Globus pallidus (tissue), 1 donor: ENCODE measurements around the gene USP20.

Experiments used
- DNase-seq: peaks from one replicate; pipeline ENCODE4 v3.0.0-alpha.2; 2015; ENCODE audit warnings: low spot score

USP20 gene

DNA sequence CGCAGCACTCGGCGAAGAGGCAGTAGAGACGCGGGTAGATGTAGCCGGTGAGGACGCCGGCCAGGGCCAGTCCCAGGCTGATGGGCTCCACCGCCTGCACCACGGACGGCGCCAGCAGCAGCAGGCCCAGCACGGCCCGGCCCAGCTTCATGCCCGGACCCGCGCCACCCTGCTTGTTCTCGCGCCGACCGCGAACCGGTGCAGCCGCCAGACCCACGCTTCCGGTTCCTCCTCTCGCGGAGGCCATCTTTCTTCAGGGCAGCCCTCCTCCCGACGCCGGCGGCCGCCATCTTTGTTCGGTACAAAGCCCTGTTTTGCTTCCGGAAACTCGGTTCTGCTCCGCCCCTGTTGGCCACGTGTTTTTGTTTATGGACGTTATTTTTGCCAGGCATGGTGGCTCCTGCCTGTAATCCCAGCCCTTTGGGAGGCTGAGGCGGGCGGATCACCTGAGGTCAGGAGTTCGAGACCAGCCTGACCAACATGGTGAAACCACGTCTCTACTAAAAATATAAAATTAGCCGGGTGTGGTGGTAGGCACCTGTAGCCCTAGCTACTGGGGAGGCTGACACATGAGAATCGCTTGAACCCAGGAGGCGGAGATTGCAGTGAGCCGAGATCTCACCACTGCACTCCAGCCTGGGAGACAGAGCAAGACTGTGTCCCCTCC, 11.2 kb upstream of the USP20 start, which contains the start of gene TOR1A:
TSS of gene TOR1A (minus strand) at position 202 of the 667 bp plus-strand sequence. CDS start at position 151, 51 bp downstream.
- peak; percentile 92 for DNase-seq

DNA sequence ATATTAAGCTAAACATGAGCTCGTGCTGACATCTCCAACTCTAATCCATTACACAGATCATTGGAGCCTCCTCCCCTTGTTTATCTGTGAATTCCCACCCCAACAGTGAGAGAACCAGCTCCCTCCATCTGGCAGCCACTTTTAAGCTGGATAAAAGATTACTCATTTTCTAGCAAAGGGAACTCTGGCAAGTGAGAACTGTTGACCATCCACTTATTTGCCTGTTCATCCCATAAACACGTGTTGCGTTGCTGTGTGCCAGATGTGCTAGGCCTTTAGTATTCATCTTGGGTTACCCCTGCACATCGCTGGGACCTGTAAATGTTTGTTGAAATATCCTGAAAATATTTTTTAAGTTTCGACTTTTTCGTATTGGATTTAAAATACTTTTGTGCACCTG, 8.9 kb upstream of the USP20 start:
- no peak for DNase-seq

DNA sequence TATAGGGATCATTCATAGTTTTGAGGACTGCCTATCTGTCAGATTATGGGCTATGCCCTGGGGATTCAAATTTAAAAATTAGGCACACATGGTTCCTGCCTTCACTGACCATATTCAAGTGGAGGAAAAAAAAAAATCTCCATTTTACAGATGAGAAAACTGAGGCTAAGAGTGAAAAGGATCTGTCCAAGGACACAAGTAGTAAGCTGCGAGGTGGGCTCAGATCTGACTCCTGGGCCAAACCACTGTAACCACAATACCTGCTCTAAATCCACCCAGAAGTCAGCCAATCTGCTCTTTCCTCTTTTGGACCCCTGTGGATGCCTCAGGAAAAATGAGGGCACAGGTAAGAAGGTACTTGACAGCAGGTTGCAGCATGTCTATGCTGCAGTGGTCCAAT, 8.5 kb upstream of the USP20 start:
- DNase-seq = no peak

DNA sequence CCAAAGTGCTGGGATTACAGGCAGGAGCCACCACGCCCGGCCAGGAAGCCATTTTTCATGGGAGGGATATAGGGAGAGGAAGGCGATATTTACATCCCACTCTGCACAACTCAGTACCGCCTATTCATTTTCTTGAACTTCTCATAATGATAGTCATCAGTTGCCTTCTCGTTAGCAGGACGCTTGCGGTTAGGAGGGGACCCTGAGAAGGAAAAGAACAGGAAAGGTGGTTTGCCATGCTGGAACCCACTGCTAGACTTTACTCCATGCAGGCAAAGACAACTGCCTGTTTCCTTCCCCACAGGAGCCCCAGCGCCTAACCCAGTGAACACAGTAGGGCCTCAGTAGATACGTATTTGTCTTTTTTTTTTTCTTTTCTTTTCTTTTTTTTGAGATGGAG, 7.2 kb upstream of the USP20 start:
- no peak for DNase-seq

DNA sequence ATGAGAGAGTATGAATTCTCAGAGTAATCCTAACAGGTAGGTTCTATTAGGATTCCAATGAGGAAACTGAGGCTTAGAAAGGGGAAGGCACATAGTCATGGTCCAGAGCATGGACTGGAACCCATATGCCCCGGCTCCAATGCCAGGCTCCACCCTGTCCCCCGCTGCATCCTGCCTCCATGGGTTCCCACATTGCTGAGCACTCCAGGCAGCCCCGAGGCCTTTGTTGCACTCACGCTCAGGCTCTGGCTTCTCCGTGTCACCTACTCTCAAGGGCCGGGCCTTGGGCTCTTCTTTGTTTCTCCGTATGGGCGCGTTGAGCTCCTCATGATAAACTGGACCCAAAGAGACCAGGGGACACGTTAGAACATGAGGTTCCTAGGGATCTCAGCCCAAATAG, 6.3 kb upstream of the USP20 start:
- no peak for DNase-seq

DNA sequence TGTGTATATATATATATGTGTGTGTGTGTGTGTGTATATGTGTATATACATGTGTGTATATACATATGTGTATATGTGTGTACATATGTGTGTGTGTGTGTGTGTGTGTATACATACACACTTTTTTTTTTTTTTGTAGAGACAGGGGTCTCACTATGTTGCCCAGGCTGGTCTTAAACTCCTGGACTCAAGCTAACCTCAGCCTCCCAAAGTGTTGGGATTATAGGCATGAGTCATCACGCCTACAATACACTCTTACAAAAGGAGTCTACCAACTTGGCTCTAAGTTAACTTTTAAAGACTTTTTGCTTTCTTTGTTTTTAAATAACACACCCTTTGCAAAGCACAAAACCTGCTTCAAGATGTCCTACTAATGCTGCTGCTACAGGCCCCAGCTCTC, 2.3 kb upstream of the USP20 start:
- DNase-seq = no peak

DNA sequence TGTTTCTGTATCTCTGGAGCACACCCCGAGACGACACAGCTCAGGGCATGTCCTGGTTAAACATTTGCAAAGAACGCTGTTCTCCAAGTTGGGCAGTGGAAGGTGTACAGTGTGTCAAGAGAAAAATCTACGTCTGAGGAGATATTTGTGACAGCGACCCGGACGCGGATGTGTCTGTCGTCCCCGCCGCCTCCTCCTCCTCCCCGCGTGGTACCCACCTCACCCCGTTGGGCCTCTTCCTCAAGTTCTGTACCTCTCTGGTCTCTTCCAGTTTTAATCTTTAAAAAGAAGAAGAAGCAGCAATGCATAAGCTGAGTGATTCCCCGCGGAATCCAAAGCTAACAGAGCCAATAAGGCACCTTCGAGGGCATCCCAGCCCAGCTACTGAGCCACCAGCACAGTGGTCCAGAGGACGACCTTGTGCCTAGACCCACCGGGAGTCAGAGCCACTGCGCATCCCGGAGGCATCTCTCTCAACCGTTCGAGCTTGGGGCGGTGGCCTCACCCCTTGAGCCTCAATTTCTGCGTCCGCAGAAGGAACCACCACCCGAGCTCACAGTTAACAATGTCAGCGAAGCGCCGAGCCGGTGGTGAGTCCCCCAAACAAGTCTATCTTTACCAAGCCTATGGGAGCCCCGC, 650 bp upstream of the USP20 start:
- DNase-seq = no peak

DNA sequence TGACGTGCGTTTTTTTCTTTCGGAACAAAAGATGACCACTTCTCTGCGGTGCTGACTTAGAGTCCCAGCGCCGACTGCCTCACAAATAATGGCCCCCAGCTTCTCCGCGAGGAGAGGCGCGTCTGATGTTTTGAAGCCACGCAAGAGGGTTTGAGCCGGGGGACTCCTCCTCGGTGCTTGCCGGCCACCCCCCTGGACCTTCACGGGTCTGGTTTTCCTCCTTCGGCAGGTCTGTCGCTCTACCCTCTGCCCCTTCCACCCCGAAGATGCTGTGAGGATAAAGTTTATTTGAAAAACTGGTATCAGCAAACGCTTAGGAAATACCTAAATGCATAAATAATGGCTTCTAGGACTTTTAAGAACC, 584 bp downstream of the USP20 start:
- DNase-seq = no peak

DNA sequence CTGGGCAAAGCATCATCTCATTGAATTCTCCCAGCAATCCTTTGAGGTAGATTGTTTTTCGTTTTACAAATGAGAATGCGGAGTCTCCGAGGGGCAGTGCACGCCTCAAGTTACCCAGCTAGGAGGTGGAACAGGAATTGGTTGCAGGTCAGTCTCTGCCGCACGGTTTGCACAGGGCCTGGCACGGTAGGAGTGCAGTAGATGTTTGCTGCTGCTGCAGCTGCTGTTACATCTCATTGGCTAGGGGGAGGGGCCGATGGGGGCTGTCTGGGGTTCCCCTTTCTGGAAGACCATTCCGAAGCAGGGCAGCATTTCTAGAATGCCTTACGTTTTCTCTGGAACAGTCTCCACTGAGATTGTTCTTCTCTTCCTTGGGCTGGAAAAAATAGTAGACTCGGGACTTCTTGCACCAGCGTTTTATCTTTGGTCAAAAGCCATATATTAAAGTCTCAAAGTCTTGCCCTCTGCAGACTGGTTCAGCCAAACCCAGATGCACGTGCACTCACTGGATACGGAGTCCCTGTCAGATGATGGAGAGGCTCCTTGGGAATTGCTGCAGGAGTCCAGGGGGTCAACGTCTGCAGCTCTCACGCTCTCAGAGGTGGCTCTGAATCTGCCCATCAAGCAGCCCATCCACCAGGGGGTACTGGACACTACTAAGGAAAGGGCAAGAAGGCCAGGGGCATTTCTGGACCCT, 1.2 kb downstream of the USP20 start:
- DNase-seq = no peak

DNA sequence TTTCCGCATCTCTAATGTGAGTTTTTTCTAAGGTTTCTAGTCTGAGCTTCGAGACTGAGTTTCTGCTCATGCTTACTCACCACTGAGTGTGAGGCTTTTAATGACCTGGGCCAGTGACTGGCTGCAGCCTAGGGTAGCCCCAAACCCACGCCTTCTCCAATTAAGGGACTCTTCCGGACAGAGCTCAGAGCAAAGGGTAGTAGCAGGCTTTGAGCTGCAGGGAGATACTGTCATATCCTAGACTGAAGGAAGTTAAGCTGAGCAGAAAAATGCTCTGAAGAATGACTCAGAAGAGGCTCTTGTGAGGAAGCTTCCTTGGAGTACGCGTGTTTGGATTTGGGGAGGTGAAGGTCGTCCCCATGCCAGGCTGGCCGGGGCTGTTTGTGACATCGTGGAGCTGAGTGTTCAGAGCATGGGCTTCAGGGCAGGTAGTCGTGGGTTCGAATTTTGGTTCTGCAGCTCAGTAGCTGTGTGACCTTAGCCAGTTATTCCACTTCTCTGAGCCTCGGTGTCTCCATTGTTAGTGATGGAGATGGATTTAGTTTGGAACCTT, 3.5 kb downstream of the USP20 start:
- DNase-seq = no peak

DNA sequence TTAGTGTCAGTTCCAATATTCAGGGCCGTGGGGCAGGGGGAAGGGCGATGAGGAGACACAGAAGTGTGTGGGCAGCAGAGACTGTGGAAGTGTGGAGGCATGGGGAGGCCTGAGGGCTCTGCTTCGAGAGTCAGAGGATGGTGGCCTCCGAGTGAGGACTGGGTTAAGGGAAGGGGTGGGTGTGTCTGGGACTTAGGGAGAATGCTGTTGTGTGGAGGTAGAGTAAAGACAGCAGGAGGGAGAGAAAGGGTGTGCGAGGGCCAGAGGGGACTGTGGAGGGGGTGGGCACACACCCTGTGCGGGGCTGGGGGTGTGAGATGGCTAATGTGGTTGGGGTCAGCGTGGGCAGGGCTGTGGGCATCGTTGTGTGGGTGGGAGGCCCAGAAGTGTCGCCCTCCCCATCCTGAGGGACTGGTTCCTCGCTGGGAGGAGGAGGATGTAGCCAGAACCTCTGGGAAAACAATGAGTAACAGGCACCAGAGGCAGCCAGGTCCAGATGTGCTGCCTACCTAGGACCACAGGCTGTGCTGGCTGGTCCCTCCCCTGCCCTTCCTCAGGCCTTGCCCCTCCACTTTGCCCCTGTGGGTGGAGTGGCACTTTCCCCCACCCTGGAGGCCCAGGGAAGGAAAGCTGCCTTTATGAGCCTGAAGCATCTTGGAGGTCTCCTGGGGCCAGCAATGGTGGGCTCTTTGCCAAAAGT, 4.2 kb downstream of the USP20 start:
- DNase-seq = no peak

DNA sequence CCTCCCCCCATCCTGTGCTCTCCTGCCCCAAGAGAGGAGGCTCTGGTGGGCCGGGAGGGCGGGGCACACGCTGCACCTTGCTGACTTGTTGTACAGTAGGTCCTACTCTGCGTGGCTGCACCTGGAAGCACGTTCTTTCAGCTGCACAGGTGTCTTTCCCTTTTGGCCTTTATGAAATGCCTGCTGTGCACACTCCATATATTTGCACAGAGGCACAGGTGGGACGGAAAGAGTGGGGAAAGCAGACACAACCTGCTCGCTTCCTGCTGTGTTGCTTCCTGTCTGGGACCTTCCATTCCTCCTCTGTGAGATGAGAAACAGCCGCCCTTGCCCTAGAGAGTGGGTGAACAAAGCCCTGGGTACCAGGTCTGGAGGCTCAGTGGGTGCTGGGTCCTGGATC, 4.8 kb downstream of the USP20 start:
- DNase-seq = no peak

DNA sequence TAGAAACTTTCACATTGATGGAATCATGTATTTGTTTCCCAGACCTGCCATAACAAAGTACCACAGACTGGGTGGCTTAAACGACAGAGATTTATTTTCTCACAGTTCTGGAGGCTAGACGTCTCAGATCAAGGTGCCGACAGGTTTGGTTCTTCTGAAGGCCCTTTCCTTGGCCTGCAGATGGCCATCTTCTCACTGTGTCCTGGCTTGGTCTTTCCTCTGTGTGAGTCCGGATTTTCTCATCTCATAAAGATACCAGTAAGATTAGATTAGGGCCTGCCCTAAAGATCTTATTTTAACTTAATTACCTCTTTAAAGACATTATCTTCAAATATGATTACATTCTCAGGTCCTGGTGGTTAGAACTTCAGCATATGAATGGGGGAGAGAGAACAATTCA, 5.8 kb downstream of the USP20 start:
- no peak for DNase-seq

DNA sequence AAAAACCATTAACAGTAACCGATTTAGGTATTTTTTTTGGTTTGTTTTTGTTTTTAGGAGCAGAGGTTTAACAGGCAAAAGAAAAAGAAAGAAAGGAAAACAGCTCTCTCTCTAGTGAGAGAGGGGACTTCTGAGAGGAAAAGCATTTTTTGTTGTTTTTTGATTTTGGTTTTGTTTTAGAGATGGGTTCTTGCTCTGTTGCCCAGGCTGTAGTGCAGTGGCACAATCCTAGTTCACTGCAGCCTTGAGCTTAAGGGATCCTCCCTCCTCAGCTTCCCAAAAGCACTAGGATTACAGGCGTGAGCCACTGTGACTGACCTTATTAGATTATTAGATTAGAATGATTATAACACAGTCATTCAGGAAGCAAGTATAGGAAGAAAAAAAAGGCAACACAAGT, 10.1 kb downstream of the USP20 start:
- DNase-seq = no peak

DNA sequence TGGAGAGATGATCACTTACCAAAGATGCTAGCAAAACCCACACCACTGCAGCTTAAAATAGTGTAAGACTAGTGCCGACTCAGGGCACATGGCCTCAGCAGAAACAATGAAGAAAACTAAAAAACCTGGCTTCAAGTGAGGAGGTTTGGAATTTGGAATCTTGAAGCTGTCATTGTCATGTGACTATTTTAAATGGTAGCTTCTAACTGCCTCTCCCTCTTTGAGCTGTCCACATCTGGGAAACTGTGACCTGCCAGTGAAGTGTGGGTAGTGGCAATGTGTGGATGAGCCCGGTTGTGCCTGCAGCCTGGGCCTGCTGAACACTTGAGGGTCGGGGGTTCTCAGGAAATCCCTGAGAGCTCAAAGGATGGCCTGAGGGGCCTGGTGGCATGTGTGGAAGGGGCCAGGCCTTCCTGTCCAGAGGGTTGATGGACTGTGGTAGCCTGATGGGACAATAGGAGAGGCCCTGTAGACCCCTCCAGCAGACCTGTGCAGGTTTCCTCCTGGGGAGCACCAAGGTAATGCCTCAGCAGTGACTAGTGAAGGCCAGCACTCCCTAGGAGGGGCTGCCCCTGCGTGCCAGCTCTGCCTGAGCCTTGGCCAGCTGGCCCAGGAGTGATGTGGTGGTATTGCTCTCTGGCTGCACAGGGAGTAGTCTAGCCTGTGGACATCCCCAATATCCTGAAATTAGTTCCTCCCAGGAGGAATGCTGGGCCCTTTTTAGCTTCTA, 13.6 kb downstream of the USP20 start:
- no peak for DNase-seq

DNA sequence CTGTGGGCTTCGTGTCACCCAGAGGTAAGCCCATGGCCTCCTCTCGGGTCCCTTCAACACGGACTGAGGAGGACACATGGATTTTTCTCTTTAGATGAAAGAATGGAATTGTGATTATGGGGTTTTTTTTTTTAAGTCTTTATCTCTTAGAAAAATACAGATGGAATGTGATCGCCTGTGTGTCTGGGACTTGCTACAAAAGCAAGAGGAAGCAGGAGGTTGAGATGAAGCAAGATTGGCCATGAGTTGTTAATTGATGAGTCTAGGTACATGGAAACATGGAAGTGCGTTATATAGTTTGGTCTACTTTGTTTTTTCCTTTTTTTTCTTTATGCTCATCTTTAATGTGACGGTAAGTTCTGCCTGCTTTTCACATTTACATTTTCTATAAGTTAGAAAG, 14.6 kb downstream of the USP20 start:
- no peak for DNase-seq

DNA sequence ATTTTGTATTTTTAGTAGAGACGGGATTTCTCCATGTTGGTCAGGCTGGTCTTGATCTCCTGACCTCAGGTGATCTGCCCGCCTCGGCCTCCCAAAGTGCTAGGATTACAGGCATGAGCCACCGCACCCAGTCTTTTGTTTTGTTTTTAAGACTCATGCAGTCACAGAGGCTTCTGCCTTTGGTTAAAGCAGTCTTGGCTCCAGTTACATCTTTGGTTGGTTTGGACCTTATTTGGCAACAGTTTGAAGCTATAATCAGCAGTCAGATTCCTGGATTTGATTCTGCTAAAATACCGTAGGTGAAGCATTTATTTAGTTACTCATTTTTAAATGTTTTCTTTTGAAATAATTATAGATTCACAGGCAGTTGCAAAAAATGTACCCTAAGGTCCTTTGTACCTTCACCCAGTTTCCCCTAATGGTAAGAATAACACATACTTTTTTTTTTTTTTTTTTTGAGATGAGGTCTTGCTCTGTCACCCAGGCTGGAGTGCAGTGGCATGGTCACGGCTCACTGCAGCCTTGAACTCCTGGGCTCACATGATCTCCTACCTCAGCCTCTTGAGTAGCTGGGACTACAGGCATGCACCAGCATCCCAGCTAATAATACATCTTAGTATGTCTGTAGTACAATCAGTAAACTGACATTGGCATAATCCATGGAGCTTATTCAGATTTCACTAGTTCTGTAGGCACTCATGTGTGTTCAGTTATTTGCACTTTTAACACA, 15.7 kb downstream of the USP20 start:
- DNase-seq = no peak

DNA sequence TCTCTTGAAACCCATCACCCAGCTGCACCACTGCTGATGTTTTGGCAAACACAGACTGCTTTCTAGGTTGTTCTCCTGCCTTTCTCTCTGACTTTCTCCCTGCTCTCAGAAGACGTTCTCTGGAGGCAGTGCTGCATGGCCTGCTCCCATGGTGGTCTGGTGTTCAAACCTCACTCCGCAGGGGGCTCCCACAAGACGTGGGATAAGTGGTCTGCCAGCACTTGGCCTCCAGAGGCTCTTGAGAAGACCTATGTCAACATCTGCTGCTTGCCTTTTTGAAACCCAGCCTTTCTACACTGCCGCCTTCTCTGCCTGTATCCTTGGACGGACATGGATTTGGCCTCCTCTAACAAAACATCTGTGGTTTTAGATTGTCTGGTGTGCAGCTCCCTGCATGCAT, 16.6 kb downstream of the USP20 start:
- no peak for DNase-seq

DNA sequence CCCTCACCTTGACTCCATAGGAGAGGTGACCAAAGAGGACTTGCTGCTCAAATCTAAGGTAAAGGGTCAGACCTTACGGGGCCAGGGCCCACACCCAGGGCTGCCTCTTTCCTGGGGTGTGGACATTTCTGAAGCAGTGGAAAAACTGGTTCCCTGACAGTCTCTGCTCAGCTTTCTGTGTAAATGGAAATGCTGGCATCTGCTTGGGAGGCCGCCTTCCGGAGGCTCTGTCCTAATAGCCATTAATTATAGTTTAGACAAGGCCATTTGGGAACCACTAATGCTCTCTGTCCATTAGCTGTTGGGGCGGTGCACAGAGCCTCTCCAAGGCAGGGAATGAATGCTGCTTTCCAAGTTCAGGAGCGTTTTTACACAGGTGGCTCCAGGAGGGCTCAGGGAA, 17.3 kb downstream of the USP20 start:
- no peak for DNase-seq

DNA sequence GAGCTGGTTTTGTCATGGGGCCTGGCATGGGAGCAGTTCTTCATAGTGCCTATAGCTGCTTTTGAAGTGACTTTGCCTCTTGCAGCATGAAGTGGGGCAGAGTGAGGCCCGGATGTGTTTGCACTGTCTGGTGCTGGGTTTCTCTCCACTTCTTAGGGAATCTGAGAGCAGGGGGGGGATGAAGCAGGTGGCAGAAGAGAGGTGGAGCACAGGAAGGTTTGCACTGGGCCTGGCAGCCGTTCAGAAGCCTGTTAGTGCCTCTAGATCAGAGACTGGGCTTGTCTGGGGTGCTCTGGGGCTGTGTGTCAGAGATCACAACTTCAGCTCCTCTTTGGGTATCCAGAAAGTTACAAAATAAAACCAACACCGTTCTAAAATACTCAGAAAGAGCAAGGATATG, 18.4 kb downstream of the USP20 start:
- no peak for DNase-seq

DNA sequence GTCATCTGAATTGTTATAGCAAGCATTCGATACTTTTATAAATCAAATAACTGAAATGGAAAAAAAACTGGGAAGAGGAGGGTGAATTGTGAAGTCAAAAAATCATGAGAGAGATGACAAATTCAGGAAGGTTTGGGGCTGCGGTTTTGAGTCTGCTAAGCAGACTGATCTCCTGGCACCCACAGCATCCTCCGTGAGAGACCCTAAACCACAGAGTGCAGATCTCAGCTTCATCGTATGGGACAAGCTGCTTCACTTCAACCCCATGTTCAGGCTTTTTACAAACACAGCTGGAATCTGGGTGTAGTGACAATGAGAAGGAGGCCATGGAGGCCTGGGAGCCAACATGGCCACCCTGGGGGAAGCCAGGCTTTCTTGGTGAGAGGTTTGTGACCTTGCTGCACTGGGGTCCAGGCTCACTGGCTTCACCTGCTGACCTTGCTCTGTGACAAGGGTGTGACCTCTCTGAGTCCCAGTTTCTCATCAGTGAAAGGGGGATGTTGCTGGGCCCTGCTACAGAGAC, 19.4 kb downstream of the USP20 start:
- no peak for DNase-seq
